ENCODE results near the gene ZNF219.
A peak's percentile ranks its signal among the peaks of the same experiment; 100 is the strongest.

The ZNF219 gene

DNA sequence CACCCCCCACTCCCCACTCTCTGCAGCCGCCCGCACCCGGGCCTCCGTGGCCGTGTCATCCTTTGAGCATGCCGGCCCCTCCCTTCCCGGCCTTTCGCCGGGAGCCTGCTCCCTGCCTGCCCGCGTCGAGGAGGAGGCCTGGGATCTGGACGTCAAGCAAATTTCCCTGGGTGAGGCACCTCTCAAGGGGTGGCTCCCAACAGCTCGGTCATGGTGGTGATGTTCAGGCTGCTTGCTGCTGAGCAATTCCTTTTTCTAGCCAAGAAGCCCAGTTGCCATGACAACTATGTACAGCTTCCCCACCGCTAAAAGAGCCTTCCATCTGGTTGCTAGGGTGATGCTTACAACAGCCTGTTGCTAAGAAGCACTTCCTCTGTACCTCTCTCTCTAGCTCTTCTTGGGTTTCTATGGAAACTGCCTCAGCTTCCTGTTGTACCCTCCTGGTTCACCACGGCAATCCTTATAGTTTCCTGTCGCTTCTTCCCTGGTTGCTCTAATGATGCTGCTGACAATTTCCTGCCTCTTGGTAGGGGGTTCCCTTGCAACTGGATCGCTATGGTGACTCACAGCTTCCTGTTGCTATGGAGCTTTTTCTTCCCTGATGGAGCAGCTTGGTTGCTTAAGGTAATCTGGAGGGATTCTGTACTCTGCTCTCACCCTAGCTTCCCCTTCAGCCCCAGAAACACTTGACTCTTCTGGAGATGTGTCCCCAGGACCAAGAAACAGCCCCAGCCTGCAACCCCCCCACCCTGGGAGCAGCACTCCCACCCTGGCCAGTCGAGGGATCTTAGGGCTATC, 11.0 kb downstream of the ZNF219 start:
- DNase-seq (ENCODE audit: low spot score): no peak

GRCh38 chr14:21086908-21087293, 11.6 kb downstream of the ZNF219 start:
- DNase-seq (ENCODE audit: low spot score): no peak

DNA sequence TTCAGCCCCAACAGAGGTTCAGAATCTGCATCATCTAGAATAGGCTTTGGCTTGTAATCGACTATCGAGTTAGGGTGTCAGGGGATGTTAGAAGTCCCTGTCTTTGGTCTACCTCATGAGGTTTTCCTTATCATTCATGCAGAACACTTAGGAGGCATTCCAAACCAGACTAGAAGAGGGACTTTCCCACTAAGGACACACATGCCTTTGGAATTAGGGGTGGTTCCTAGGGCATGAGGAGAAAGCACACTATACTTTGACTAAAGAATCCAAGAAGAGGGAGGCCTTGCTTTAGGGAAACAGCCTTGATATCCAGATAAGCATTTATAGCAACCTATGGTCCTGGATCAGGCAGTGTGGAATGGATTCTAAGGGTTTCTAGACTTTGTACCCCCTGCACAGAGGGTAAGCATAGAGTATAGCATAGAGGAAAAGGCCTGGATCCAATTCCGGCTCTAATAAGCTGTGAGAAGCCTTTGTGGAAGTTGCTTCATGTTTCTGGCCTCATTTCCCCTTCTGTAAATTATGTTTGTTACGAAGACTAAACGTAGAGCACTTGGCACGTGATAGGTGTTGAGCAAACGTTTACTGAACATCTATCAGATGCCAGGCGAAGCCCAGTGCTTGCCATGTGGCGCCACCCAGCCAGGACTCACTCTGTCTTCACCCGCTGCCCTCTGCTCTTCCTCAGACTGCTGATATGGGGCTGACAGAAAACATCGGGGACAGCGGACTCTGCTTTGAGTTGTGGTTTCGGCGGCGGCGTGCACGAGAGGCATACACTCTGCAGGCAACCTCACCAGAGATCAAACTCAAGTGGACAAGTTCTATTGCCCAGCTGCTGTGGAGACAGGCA, 13.2 kb downstream of the ZNF219 start:
- no peak for DNase-seq (ENCODE audit: low spot score)

- DNase-seq (ENCODE audit: low spot score): no peak
Observed at GRCh38 chr14:21084396-21084795, 14.1 kb downstream of the ZNF219 start.

DNA sequence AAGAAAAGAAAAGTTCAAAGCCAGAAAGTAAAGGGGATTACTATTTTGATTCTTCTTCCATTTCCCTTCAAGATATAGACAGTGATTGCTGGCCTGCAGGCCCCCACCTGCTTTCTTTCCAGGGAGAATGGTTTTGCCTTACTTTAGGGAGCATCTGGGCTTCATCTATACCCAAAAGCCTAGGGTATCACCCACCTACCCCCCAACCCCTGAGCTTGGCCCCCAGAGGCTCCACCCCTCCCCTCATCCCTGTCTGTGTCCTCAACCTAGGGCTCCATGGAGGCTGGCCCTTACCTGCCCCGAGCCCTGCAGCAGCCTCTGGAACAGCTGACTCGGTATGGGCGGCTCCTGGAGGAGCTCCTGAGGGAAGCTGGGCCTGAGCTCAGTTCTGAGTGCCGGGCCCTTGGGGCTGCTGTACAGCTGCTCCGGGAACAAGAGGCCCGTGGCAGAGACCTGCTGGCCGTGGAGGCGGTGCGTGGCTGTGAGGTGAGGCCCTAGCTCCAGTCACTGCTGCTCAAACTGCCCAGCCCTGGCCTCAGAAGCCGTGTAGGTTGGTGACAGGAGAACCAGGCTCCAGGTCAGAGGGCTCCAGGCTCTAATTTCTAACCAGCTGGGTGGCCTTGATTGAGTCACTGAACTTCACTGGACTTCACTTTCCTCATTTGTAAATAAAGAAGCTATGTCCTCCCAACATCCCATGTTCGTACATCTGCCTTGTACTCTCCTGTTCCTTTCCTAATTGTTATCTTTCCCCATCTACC, 14.7 kb downstream of the ZNF219 start:
- DNase-seq (ENCODE audit: low spot score): no peak

DNA sequence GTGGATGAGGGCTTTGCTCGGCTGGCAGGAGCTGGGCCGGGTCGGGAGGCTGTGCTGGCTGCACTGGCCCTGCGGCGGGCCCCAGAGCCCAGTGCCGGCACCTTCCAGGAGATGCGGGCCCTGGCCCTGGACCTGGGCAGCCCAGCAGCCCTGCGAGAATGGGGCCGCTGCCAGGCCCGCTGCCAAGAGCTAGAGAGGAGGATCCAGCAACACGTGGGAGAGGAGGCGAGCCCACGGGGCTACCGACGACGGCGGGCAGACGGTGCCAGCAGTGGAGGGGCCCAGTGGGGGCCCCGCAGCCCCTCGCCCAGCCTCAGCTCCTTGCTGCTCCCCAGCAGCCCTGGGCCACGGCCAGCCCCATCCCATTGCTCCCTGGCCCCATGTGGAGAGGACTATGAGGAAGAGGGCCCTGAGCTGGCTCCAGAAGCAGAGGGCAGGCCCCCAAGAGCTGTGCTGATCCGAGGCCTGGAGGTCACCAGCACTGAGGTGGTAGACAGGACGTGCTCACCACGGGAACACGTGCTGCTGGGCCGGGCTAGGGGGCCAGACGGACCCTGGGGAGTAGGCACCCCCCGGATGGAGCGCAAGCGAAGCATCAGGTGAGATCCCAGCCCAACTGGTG, 16.8 kb downstream of the ZNF219 start:
- DNase-seq (ENCODE audit: low spot score): no peak

- DNase-seq (ENCODE audit: low spot score): no peak
Observed at GRCh38 chr14:21078726-21079125, 19.7 kb downstream of the ZNF219 start.

DNA sequence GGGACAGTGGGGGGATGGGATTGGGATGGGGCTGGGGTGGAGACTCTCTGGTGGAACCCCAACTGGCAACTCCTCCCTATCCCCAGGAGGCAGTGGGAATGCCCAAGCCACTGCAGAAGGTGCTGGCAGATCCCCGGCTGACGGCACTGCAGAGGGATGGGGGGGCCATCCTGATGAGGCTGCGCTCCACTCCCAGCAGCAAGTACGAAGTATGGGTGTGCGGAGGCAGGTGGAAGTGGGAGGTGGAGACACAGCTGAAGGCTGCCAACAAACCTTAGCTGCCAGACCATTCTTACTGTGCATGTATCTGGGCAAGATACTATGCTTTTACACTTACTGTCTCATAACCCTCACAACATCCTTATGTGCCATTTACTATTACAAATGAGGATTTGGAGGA, 20.2 kb downstream of the ZNF219 start:
- no peak for DNase-seq (ENCODE audit: low spot score)

- DNase-seq (ENCODE audit: low spot score): no peak
Observed at GRCh38 chr14:21077672-21078071, 20.8 kb downstream of the ZNF219 start.

DNA sequence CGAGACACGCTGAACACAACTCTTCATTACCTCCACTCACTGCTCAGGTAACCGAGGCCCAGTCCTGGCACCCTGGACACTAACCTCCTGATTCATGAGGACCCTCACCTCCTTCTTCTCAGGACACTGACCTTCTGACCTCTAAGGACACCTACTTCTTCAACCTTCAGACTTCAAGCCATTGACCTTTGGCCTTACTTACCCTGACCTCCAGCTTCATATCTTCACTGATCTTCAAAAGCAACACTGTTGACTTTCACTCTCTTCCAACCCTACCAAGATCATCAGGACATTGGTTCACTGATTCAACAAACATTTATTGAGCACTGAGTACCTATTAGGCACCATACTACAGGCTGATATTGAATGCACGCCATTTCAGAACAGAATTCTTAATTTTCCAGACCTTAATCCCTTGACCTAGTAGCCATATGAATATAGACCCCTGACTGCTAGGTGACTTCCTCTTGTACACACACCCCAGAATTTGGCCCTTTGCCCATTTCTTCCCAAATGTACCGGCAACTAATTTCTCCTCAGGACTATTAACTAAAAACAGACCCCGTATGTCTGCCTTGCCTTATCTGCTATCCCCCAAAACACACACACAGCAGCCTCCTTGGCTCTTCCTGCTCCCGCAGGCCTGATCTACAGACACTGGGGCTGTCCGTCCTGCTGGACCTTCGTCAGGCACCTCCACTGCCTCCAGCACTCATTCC, 22.6 kb downstream of the ZNF219 start:
- DNase-seq (ENCODE audit: low spot score): no peak

GRCh38 chr14:21074398-21075272, 23.8 kb downstream of the ZNF219 start:
- no peak for DNase-seq (ENCODE audit: low spot score)

- DNase-seq (ENCODE audit: low spot score): no peak
Observed at GRCh38 chr14:21073921-21074320, 24.5 kb downstream of the ZNF219 start.

GRCh38 chr14:21072781-21073339, 25.6 kb downstream of the ZNF219 start:
- no peak for DNase-seq (ENCODE audit: low spot score)

- no peak for DNase-seq (ENCODE audit: low spot score)
Observed at GRCh38 chr14:21072031-21072473, 26.4 kb downstream of the ZNF219 start.

GRCh38 chr14:21071225-21072030, 27.0 kb downstream of the ZNF219 start:
- peak; percentile 58 for DNase-seq (ENCODE audit: low spot score)

GRCh38 chr14:21070610-21071224, 27.7 kb downstream of the ZNF219 start:
- DNase-seq (ENCODE audit: low spot score): peak; percentile 26

GRCh38 chr14:21070083-21070609, 28.3 kb downstream of the ZNF219 start, which contains the start of gene ARHGEF40:
Gene ARHGEF40 (plus strand): TSS chr14:21070304. CDS start chr14:21070397, 93 bp downstream.
- peak; percentile 26 for DNase-seq (ENCODE audit: low spot score)

DNA sequence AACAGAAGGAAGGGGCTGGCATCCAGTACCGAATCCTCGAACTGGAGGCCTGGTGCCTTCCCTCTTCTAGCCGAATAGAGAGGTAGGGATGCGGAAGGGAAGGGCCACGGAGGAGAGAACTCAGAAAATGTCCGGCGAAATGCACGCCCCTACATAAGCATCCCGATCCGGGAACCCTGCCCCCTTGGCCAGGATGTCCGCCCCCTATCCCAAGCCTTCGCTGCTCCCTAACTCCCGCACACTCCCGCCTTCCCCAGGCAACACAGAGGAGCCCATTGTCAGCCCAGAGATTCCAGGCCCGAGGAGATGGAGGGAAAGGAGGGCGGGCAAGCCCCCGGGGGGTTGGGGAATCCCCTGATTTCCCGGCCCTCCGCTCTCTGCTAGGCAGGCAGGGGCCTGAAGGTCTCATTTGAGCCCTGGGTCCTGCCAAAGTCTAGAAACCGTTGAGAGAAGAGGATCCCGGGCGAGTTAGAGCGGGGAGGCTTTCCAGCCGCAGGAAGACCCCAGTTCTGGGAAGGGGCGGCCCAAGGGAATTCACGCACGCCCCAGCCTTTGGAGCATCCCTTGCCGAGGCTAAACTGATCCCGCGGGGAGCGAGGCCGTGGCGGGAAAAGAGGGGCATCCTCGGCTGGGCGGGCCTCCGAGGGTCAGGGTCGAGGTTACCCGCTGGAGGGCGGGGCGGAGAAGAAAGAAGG, 28.9 kb downstream of the ZNF219 start:
- DNase-seq (ENCODE audit: low spot score): peak; percentile 16

Data from SW480 (cell line).